GM23248 (cell line): ENCODE data around the gene GDPD4. TPM values are rescaled to one million over a fixed set of nuclear protein-coding genes. Genes with fewer than 3 reads are reported as not detected.

ENCODE experiments used
- DNase-seq: peaks from one replicate; pipeline ENCODE4 v3.0.0-alpha.2; 2015
- H2AFZ ChIP-seq: fragments of 200-600 bp; sonication (generic); 2 replicates; pipeline ENCODE4 v1.6.1; 2016; ENCODE audit warnings: antibody characterized with exemption
- H3F3A ChIP-seq: fragments of 200-600 bp; sonication (generic); 2 replicates; pipeline ENCODE4 v1.6.1; 2016; ENCODE audit warnings: mild to moderate bottlenecking, antibody characterized with exemption, mixed run types; ENCODE audit not compliant: insufficient read depth
- H3K27ac ChIP-seq: fragments of 200-600 bp; sonication (generic); 2 replicates; pipeline ENCODE4 v1.5.1; 2016; ENCODE audit warnings: mild to moderate bottlenecking
- H3K27me3 ChIP-seq: fragments of 200-600 bp; sonication (generic); replicated peaks from 2 replicates; pipeline ENCODE4 v1.6.1; 2016; ENCODE audit warnings: mild to moderate bottlenecking; ENCODE audit not compliant: insufficient read depth
- H3K36me3 ChIP-seq: fragments of 200-600 bp; sonication (generic); 2 replicates; pipeline ENCODE4 v1.6.1; 2016; ENCODE audit warnings: low read depth, mild to moderate bottlenecking
- H3K4me1 ChIP-seq: fragments of 200-600 bp; sonication (generic); 2 replicates; pipeline ENCODE4 v1.6.1; 2016; ENCODE audit warnings: mild to moderate bottlenecking; ENCODE audit not compliant: insufficient read depth
- H3K4me2 ChIP-seq: fragments of 200-600 bp; sonication (generic); one replicate; pipeline ENCODE4 v1.6.1; 2016; ENCODE audit warnings: mild to moderate bottlenecking; ENCODE audit not compliant: unreplicated experiment
- H3K4me3 ChIP-seq: fragments of 200-600 bp; sonication (generic); 2 replicates; pipeline ENCODE4 v1.5.1; 2016; ENCODE audit warnings: mild to moderate bottlenecking
- H3K79me2 ChIP-seq: fragments of 200-600 bp; sonication (generic); 2 replicates; pipeline ENCODE4 v1.6.1; 2016; ENCODE audit warnings: mild to moderate bottlenecking; ENCODE audit not compliant: insufficient read depth
- H3K9ac ChIP-seq: fragments of 200-600 bp; sonication (generic); 2 replicates; pipeline ENCODE4 v1.6.1; 2016; ENCODE audit warnings: mild to moderate bottlenecking
- H3K9me2 ChIP-seq: fragments of 200-600 bp; sonication (generic); 2 replicates; pipeline ENCODE4 v1.6.1; 2016; ENCODE audit warnings: mixed run types, mild to moderate bottlenecking, moderate library complexity; ENCODE audit not compliant: insufficient read depth
- H3K9me3 ChIP-seq: fragments of 200-600 bp; sonication (generic); one replicate; pipeline ENCODE4 v1.6.1; 2017; ENCODE audit warnings: low read depth
- H4K20me1 ChIP-seq: fragments of 200-600 bp; sonication (generic); 2 replicates; pipeline ENCODE4 v1.6.0; 2016; ENCODE audit not compliant: insufficient read depth
- EZH2 ChIP-seq: fragments of 200-600 bp; sonication (generic); IDR thresholded peaks from 2 replicates; pipeline ENCODE4 v1.6.1; 2018; ENCODE audit warnings: antibody characterized with exemption, mild to moderate bottlenecking; ENCODE audit not compliant: insufficient read depth, poor library complexity, severe bottlenecking
- EZH2phosphoT487 ChIP-seq: fragments of 200-600 bp; sonication (generic); IDR thresholded peaks from 2 replicates; pipeline ENCODE4 v1.6.1; 2018; ENCODE audit warnings: antibody characterized with exemption, moderate library complexity, mild to moderate bottlenecking, low read depth; ENCODE audit not compliant: insufficient read depth
- WGBS, 2 experiments: methylation state at CpG; one replicate each; pipeline ENCODE4 v1.1.6; 2015 to 2017; ENCODE audit warnings: low lambda C conversion rate in 2 of 2, low coverage in 1 of 2; ENCODE audit errors: missing lambda C conversion rate in 2 of 2; 5-methylcytosine and 5-hydroxymethylcytosine counted together
- in situ Hi-C: fragments of 300-500 bp; cut with MboI; formaldehyde crosslinking; loops from 2 replicates; pipeline ENCODE4 v1.15.0; 2020
- polyA plus RNA-seq: library from polyadenylated mRNA; unstranded; fragments of >200 nt; fragmentation: Nextera tagmentation; extraction: Ambion mirVana; gene quantifications from 2 replicates; pipeline ENCODE4 v1.2.1, GENCODE V29; 2016
- total RNA-seq: library from RNA; depleted of rRNA; stranded (reverse); fragments of >200 nt; shearing (Covaris generic); gene quantifications from 2 replicates; pipeline ENCODE4 v1.2.3, GENCODE V29; 2014

GDPD4 gene
- total and polyA plus RNA-seq, 2 experiments from 2014 or later, result not detected

DNA sequence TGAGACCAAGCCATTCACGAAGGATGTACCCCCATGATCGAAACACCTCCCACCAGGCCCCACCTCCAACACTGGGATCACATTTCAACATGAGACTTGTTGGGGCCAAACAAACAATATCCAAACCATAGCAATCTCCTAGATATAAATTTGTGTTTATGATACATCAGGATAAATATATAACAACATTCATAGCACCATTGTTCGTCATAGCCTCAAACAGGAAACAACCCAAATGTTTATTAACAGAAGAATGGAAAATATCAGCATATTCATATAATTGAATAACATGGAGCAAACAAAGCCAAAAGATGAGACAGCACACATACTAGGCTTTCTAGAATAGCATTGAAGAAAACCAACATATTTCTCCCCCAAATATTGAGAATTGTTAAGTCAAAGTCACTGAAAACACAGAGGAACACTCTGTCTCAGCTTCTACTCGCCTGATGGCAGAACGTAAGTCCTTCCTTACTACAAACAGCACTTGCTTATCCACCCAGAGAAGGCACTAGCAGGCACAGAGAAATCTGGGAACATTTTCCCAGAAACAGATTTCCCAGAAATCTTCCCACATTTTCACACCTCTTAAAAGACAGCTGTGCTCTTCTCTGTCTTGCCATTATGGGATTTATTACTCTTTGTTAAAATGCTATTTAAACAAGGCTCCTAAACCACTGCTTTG lies 8.1 kb upstream of the GDPD4 start:
- Histone ChIP-seq H4K20me1 (no peaks in the 10 kb centered on the region), H3F3A (peaks cover 5% of the 10 kb centered on the region; the same call in 1 of the 2 replicates), H3K4me1 (peaks cover 4% of the 10 kb centered on the region; the same call in 1 of the 2 replicates), H3K9ac (no peak overlapping the region), H3K4me2 (no peak overlapping the region), H3K27me3 (no peaks in the 10 kb centered on the region), H3K79me2 (no peaks in the 10 kb centered on the region), H3K9me2 (no peaks in the 10 kb centered on the region), H3K27ac (peak overlapping the region; percentile 25; the same call in 1 of the 2 replicates), H3K36me3 (no peaks in the 10 kb centered on the region), H2AFZ (peak overlapping the region; percentile 38), H3K9me3 (no peaks in the 10 kb centered on the region), H3K4me3 (no peak overlapping the region)
- WGBS, 2 experiments, result 25 to 32% methylated on average over 5 of the region's 5 CpGs
- TF ChIP-seq EZH2phosphoT487 (no peak), EZH2 (no peak)
- peak; percentile 51 for DNase-seq
- in situ Hi-C loops, result no loop called here

DNA sequence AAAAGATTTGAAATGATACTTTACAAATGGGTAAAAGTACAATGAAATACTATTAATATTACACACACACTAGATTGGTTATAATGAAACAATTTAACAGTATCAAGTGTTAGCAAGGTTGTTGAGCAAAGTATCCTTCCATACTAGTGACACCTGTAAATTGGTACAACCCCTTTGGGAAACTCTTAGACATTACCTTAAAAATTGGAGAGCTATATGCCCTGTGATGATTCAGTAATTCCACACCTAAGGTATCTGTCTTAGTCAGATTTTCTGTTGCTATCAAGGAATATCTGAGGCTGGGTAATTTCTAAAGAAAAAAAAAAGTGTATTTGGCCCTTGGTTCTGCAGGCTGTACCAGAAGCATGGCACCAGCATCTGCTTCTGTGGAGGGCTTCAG lies 7.4 kb upstream of the GDPD4 start:
- Histone ChIP-seq H3K9ac (no peak overlapping the region), H3K4me2 (no peak overlapping the region), H2AFZ (no peak overlapping the region), H3K27ac (0 out of 2 replicates have a peak overlapping the region, but pooled peaks have one; percentile 16), H3K4me1 (peaks cover 4% of the 10 kb centered on the region; the same call in 1 of the 2 replicates), H3K4me3 (no peak overlapping the region), H4K20me1 (no peaks in the 10 kb centered on the region), H3K79me2 (no peaks in the 10 kb centered on the region), H3K36me3 (no peaks in the 10 kb centered on the region), H3K27me3 (no peaks in the 10 kb centered on the region), H3K9me3 (no peaks in the 10 kb centered on the region), H3F3A (peaks cover 5% of the 10 kb centered on the region; the same call in 1 of the 2 replicates), H3K9me2 (no peaks in the 10 kb centered on the region)
- DNase-seq, result no peak
- in situ Hi-C loops, result no loop called here
- no peak for TF ChIP-seq EZH2phosphoT487
- no peak for TF ChIP-seq EZH2

DNA sequence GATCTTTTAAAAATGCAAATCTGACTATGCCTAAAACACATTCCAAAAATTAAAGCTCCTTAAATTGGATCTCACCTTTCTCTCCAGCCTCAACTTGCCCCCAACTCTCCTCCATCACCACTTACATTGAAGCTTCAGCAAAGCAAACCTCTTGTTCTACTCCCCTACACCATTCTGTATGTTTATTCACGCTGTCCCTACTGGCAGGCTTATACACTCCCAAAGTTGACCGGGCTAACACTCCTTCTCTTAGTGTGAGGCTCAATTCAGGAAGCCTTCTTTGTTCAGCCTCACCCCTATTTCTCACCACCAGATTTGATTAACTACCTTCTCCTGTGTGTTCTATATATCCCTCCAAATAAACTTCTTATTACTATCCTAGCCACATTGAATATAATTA lies 1.8 kb upstream of the GDPD4 start:
- in situ Hi-C loops, result no loop called here
- TF ChIP-seq EZH2 (no peak), EZH2phosphoT487 (no peak)
- no peaks in the 10 kb centered on the region for H3K79me2 ChIP-seq
- no peaks in the 10 kb centered on the region for H3K9me2 ChIP-seq
- DNase-seq, result no peak
- no peak overlapping the region for H3K9ac ChIP-seq
- H3K4me1 ChIP-seq, result no peaks in the 10 kb centered on the region
- H3K27me3 ChIP-seq, result no peaks in the 10 kb centered on the region
- H3F3A ChIP-seq, result no peaks in the 10 kb centered on the region
- no peak overlapping the region for H3K4me2 ChIP-seq
- 91 to 92% methylated on average over 2 of the region's 2 CpGs for WGBS, 2 experiments
- H3K36me3 ChIP-seq, result no peaks in the 10 kb centered on the region
- H3K27ac ChIP-seq, result no peak overlapping the region
- H2AFZ ChIP-seq, result no peak overlapping the region
- H3K4me3 ChIP-seq, result no peak overlapping the region
- H3K9me3 ChIP-seq, result no peaks in the 10 kb centered on the region
- H4K20me1 ChIP-seq, result no peaks in the 10 kb centered on the region

DNA sequence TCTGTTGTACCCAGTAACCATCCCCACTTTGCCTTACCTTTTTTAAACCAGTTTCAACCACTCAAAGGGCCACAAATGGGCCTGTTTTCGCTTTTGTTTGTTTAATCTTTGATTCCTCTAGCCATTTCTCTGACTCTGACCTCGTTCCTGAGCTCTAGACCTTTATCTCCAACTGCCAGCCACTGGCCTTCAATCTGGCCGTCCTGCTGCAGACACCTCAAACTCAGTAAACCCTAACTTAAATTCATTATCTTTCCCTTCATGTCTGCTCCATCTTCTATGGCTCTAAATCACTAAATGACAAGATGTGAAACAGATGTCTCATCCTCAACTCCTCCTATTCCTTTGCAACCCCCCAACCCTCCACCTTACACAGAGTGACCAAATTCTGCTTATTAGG lies 1.3 kb upstream of the GDPD4 start:
- Histone ChIP-seq H3K36me3 (no peaks in the 10 kb centered on the region), H3K9me2 (no peaks in the 10 kb centered on the region), H3K27me3 (no peaks in the 10 kb centered on the region), H3K79me2 (no peaks in the 10 kb centered on the region), H3K4me3 (no peak overlapping the region), H2AFZ (no peak overlapping the region), H4K20me1 (no peaks in the 10 kb centered on the region), H3F3A (no peaks in the 10 kb centered on the region), H3K4me1 (no peaks in the 10 kb centered on the region), H3K4me2 (no peak overlapping the region), H3K27ac (no peak overlapping the region), H3K9me3 (no peaks in the 10 kb centered on the region), H3K9ac (no peak overlapping the region)
- DNase-seq, result no peak
- TF ChIP-seq EZH2, result no peak
- no peak for TF ChIP-seq EZH2phosphoT487
- 70 to 81% methylated on average over 3 of the region's 3 CpGs for WGBS, 2 experiments
- in situ Hi-C loops, result no loop called here
